HCT116 (cell line): ENCODE data around the gene SMG9.

Experiments
- JUND ChIP-seq: IDR thresholded peaks from 2 replicates; pipeline ENCODE4 v1.6.1; 2012
- POLR2A ChIP-seq: IDR thresholded peaks from 2 replicates; pipeline ENCODE4 v1.7.0; 2011; ENCODE audit warnings: borderline replicate concordance; ENCODE audit not compliant: insufficient read depth, insufficient read length; ENCODE audit errors: extremely low read depth
- TCF7L2 ChIP-seq: IDR thresholded peaks from 2 replicates; pipeline ENCODE4 v1.7.0; 2011; ENCODE audit warnings: borderline replicate concordance, inconsistent platforms; ENCODE audit not compliant: insufficient read depth, insufficient read length; ENCODE audit errors: extremely low read depth
- TF ChIP-seq, protein P1 (sequence below), 3 experiments: fragments of 200-600 bp in 1 of 3; sonication (generic) in 1 of 3; IDR thresholded peaks in 2 of 3; conservative IDR thresholded peaks in 1 of 3; 2 replicates each; pipeline ENCODE4 v1.5.1; 2012 to 2017; ENCODE audit warnings: low read depth in 2 of 3, low read length in 2 of 3, antibody characterized with exemption in 1 of 3, borderline replicate concordance in 1 of 3, control low read depth in 1 of 3, mild to moderate bottlenecking in 1 of 3, mixed read lengths in 1 of 3, mixed run types in 1 of 3, moderate library complexity in 1 of 3; ENCODE audit not compliant: insufficient read depth in 1 of 3

- TF ChIP-seq, protein P1, sequence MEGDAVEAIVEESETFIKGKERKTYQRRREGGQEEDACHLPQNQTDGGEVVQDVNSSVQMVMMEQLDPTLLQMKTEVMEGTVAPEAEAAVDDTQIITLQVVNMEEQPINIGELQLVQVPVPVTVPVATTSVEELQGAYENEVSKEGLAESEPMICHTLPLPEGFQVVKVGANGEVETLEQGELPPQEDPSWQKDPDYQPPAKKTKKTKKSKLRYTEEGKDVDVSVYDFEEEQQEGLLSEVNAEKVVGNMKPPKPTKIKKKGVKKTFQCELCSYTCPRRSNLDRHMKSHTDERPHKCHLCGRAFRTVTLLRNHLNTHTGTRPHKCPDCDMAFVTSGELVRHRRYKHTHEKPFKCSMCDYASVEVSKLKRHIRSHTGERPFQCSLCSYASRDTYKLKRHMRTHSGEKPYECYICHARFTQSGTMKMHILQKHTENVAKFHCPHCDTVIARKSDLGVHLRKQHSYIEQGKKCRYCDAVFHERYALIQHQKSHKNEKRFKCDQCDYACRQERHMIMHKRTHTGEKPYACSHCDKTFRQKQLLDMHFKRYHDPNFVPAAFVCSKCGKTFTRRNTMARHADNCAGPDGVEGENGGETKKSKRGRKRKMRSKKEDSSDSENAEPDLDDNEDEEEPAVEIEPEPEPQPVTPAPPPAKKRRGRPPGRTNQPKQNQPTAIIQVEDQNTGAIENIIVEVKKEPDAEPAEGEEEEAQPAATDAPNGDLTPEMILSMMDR (IDR thresholded peaks at IDR 0.05 in 2 of 3, conservative IDR thresholded peaks at IDR 0.05 in 1 of 3; ENCODE audit: borderline replicate concordance in 1 of 3, insufficient read depth in 1 of 3, low read depth in 2 of 3, low read length in 2 of 3) = no peak
- TF ChIP-seq JUND (no peak), TCF7L2 (no peak), POLR2A (no peak)
These were observed 16.0 kb downstream of the SMG9 start for GRCh38 chr19:43738780-43739211.
